Astrocyte (in vitro differentiated cells and primary cell): ENCODE measurements around the gene GADL1.

Experiments
- EZH2 ChIP-seq: IDR thresholded peaks from 2 replicates; pipeline ENCODE4 v1.6.1; 2012; ENCODE audit warnings: mild to moderate bottlenecking, low read length, inconsistent platforms; ENCODE audit not compliant: insufficient read depth
- TF ChIP-seq, protein P1 (sequence below): IDR thresholded peaks from 2 replicates; pipeline ENCODE4 v1.5.1; 2011; ENCODE audit warnings: low read depth, mild to moderate bottlenecking, inconsistent platforms, low read length, moderate library complexity; ENCODE audit not compliant: insufficient read depth

DNA sequence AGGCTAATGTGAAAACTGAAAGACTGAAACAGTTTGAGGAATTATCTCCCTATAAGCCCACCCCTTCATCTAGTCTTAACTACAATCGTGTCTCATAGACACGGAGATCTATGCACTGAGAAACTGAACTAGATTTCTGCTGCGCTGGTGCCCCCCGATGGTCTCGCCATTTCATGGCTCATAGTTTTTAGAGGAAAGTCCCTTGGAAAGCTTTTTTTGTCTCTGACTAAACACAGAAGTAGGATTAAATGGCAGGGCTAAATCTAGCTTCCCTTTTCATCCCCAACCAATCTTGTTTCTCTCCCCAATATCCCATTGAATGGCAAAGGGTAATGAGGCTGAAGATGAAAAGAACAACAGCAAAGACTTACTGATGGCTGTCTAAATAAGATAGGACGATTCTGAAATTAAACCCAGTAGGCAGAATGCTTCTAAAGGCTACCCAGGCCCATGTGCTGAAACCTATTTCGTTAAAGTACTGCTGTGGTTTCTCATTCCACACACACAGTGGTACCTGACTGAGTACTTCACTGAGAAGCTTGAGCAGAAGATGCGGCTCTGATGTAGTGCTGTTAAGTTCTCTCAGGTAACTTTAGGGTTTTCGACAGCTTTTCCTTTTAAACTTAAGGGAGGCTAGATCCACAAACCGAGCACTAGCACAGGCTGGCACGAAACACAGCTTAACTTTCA, 142.7 kb downstream of the GADL1 start:
- TF ChIP-seq, protein P1, sequence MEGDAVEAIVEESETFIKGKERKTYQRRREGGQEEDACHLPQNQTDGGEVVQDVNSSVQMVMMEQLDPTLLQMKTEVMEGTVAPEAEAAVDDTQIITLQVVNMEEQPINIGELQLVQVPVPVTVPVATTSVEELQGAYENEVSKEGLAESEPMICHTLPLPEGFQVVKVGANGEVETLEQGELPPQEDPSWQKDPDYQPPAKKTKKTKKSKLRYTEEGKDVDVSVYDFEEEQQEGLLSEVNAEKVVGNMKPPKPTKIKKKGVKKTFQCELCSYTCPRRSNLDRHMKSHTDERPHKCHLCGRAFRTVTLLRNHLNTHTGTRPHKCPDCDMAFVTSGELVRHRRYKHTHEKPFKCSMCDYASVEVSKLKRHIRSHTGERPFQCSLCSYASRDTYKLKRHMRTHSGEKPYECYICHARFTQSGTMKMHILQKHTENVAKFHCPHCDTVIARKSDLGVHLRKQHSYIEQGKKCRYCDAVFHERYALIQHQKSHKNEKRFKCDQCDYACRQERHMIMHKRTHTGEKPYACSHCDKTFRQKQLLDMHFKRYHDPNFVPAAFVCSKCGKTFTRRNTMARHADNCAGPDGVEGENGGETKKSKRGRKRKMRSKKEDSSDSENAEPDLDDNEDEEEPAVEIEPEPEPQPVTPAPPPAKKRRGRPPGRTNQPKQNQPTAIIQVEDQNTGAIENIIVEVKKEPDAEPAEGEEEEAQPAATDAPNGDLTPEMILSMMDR, result peak; percentile 51
- TF ChIP-seq EZH2, result no peak
